SK-N-SH (cell line): ENCODE data around the gene ABCB1. TPM values are rescaled to one million over a fixed set of nuclear protein-coding genes. Genes with fewer than 3 reads are reported as not detected.

Experiments
- CTCF ChIA-PET: fragments of 300-600, 350-600 bp; formaldehyde crosslinking; extraction: SDS; loops from one replicate; lab custom pipeline; 2021; lab: Yijun Ruan, JAX
- POLR2A ChIA-PET: fragments of 350-600 bp; sonication (Branson Sonifier 250); formaldehyde crosslinking; extraction: SDS; loops from one replicate; lab custom pipeline; 2020; ENCODE audit warnings: antibody characterized with exemption, inconsistent platforms; lab: Yijun Ruan, JAX
- DNase-seq: peaks from one replicate; pipeline ENCODE4 v3.0.0; 2012
- H2AFZ ChIP-seq: fragments of 200-600 bp; sonication (generic); 2 replicates; pipeline ENCODE4 v1.8.1; 2016; ENCODE audit warnings: antibody characterized with exemption, mild to moderate bottlenecking, low read depth
- H3F3A ChIP-seq: fragments of 200-600 bp; sonication (generic); replicated peaks from 2 replicates; pipeline ENCODE3; 2016; ENCODE audit warnings: antibody characterized with exemption, mild to moderate bottlenecking; ENCODE audit not compliant: insufficient read depth
- H3K27ac ChIP-seq, 2 experiments: fragments of 200-500 bp in 1 of 2; fragments of 200-600 bp in 1 of 2; sonication (Bioruptor generic) in 1 of 2; sonication (generic), shearing (Covaris generic) in 1 of 2; 2 replicates each; pipeline versions ENCODE4 v1.5.1 to v1.6.1; 2014 to 2016; ENCODE audit warnings: low read depth in 2 of 2, inconsistent platforms in 1 of 2, low read length in 1 of 2, mild to moderate bottlenecking in 1 of 2, mixed read lengths in 1 of 2
- H3K27me3 ChIP-seq: fragments of 200-600 bp; sonication (generic), shearing (Covaris generic); 2 replicates; pipeline ENCODE4 v1.6.1; 2016; ENCODE audit warnings: mixed run types; ENCODE audit not compliant: insufficient read depth
- H3K36me3 ChIP-seq, 2 experiments: fragments of 200-500 bp in 1 of 2; fragments of 200-600 bp in 1 of 2; sonication (Bioruptor generic) in 1 of 2; sonication (generic) in 1 of 2; replicated peaks in 1 of 2; 2 replicates each; pipeline versions ENCODE3 to v1.5.1; 2014 to 2016; ENCODE audit warnings: low read length in 1 of 2, mild to moderate bottlenecking in 1 of 2; ENCODE audit not compliant: insufficient read depth in 2 of 2, control insufficient read depth in 1 of 2
- H3K4me1 ChIP-seq, 2 experiments: fragments of 200-500 bp in 1 of 2; fragments of 200-600 bp in 1 of 2; sonication (Bioruptor generic) in 1 of 2; sonication (generic), shearing (Covaris generic) in 1 of 2; 2 replicates each; pipeline versions ENCODE4 v1.5.1 to v1.6.1; 2014 to 2016; ENCODE audit warnings: low read depth in 1 of 2, low read length in 1 of 2, mixed run types in 1 of 2; ENCODE audit not compliant: insufficient read depth in 2 of 2, control insufficient read depth in 1 of 2
- H3K4me2 ChIP-seq: fragments of 200-600 bp; sonication (generic), shearing (Covaris generic); 2 replicates; pipeline ENCODE4 v1.6.1; 2017; ENCODE audit warnings: mixed run types
- H3K4me3 ChIP-seq, 2 experiments: fragments of 200-500 bp in 1 of 2; fragments of 200-600 bp in 1 of 2; sonication (Bioruptor generic) in 1 of 2; sonication (generic), shearing (Covaris generic) in 1 of 2; 2 replicates each; pipeline versions ENCODE4 v1.5.1 to v1.8.1; 2014 to 2016; ENCODE audit warnings: low read depth in 2 of 2, inconsistent platforms in 1 of 2, low read length in 1 of 2, mild to moderate bottlenecking in 1 of 2, mixed read lengths in 1 of 2, moderate library complexity in 1 of 2
- H3K79me2 ChIP-seq: fragments of 200-600 bp; sonication (generic); 2 replicates; pipeline ENCODE4 v1.8.1; 2017; ENCODE audit warnings: mild to moderate bottlenecking; ENCODE audit not compliant: insufficient read depth
- H3K9ac ChIP-seq: fragments of 200-600 bp; sonication (generic); 2 replicates; pipeline ENCODE4 v1.6.1; 2017; ENCODE audit warnings: mixed run types
- H3K9me2 ChIP-seq: fragments of 200-600 bp; sonication (generic); 2 replicates; pipeline ENCODE4 v1.6.1; 2017; ENCODE audit warnings: mixed run types
- H3K9me3 ChIP-seq: fragments of 200-600 bp; sonication (generic); 2 replicates; pipeline ENCODE4 v1.6.1; 2017; ENCODE audit warnings: mixed run types, mild to moderate bottlenecking, moderate library complexity
- H4K20me1 ChIP-seq: fragments of 200-600 bp; sonication (generic); 2 replicates; pipeline ENCODE4 v1.6.1; 2017; ENCODE audit warnings: mild to moderate bottlenecking, mixed run types; ENCODE audit not compliant: insufficient read depth
- EP300 ChIP-seq, 2 experiments: IDR thresholded peaks; 2 replicates each; pipeline versions ENCODE4 v1.4.0 to v1.6.1; 2012; ENCODE audit warnings: borderline replicate concordance in 1 of 2, low read depth in 1 of 2, low read length in 1 of 2
- EZH2phosphoT487 ChIP-seq: fragments of 200-600 bp; sonication (generic); IDR thresholded peaks from 2 replicates; pipeline ENCODE4 v1.6.1; 2017; ENCODE audit warnings: low read depth, mixed run types, mild to moderate bottlenecking, antibody characterized with exemption, moderate library complexity, borderline replicate concordance
- FOXJ3 ChIP-seq: sonication (generic); formaldehyde crosslinking; IDR thresholded peaks from 2 replicates; pipeline ENCODE4 v1.5.1; 2020; ENCODE audit warnings: mild to moderate bottlenecking, missing genetic modification reagents
- FOXM1 ChIP-seq: IDR thresholded peaks from 2 replicates; pipeline ENCODE4 v1.4.0; 2012; ENCODE audit warnings: low read depth, mild to moderate bottlenecking
- GABPA ChIP-seq: IDR thresholded peaks from 2 replicates; pipeline ENCODE4 v1.4.0; 2012; ENCODE audit warnings: low read depth, mild to moderate bottlenecking
- JUND ChIP-seq: IDR thresholded peaks from 2 replicates; pipeline ENCODE4 v1.4.0; 2012
- MXI1 ChIP-seq: IDR thresholded peaks from 2 replicates; pipeline ENCODE4 v1.6.1; 2012; ENCODE audit warnings: mild to moderate bottlenecking, low read depth, low read length, improper control_type of control experiment
- NFIC ChIP-seq: IDR thresholded peaks from 2 replicates; pipeline ENCODE4 v1.4.0; 2012; ENCODE audit warnings: borderline replicate concordance
- NRF1 ChIP-seq: IDR thresholded peaks from 2 replicates; pipeline ENCODE4 v1.6.1; 2012; ENCODE audit warnings: low read depth, mild to moderate bottlenecking, low read length
- PBX3 ChIP-seq: IDR thresholded peaks from 2 replicates; pipeline ENCODE4; 2012
- RAD21 ChIP-seq: IDR thresholded peaks from 2 replicates; pipeline ENCODE4 v1.6.1; 2012; ENCODE audit warnings: mild to moderate bottlenecking, low read length
- RFX5 ChIP-seq: IDR thresholded peaks from 2 replicates; pipeline ENCODE4 v1.6.1; 2012; ENCODE audit warnings: mild to moderate bottlenecking, improper control_type of control experiment, low read length
- SMC3 ChIP-seq: IDR thresholded peaks from 2 replicates; pipeline ENCODE4 v1.6.1; 2012; ENCODE audit warnings: low read depth, low read length, improper control_type of control experiment
- TCF12 ChIP-seq: IDR thresholded peaks from 2 replicates; pipeline ENCODE4 v1.4.0; 2012
- TEAD4 ChIP-seq: IDR thresholded peaks from 2 replicates; pipeline ENCODE4 v1.4.0; 2012; ENCODE audit warnings: mild to moderate bottlenecking, borderline replicate concordance; ENCODE audit not compliant: insufficient read depth
- YY1 ChIP-seq: IDR thresholded peaks from 2 replicates; pipeline ENCODE4 v1.4.0; 2012; ENCODE audit warnings: low read depth, mild to moderate bottlenecking
- ZBTB33 ChIP-seq: IDR thresholded peaks from 2 replicates; pipeline ENCODE4 v1.4.0; 2012; ENCODE audit warnings: low read depth, borderline replicate concordance
- WGBS: methylation state at CpG from one replicate; pipeline ENCODE4 v1.1.6; 2017; ENCODE audit warnings: low lambda C conversion rate; 5-methylcytosine and 5-hydroxymethylcytosine counted together
- polyA plus RNA-seq, 3 experiments: library from polyadenylated mRNA; depleted of rRNA; stranded (reverse); fragments of >200 nt; gene quantifications; 2 replicates each; pipeline ENCODE4 v1.2.3, GENCODE V29; 2012
- TF ChIP-seq, protein P1 (sequence below): IDR thresholded peaks from 2 replicates; pipeline ENCODE4 v1.4.0; 2012; ENCODE audit warnings: low read depth

ABCB1 gene
- polyA plus RNA-seq, 1 of the 3 experiments (the other 2 are of a cell fraction), result 2.0 TPM

- CTCF ChIA-PET, result interaction anchor here (1.5 to 1.6 kb wide), 2 partner anchors 67 to 78 kb away, joined by 3 read pairs; no protein-coding TSS in a partner anchor
Measured at GRCh38 chr7:87517136-87517815, 83.4 kb downstream of the ABCB1 start.

More at GRCh38 chr7:87517136-87517815, 83.4 kb downstream of the ABCB1 start:
- H2AFZ ChIP-seq, result no peak overlapping the region
- H3K9ac ChIP-seq, result no peak overlapping the region
- no peaks in the 10 kb centered on the region for H4K20me1 ChIP-seq
- H3K36me3 ChIP-seq, result peaks cover 0 to 16% of the 10 kb centered on the region in 2 experiments
- POLR2A ChIA-PET, result interaction anchor here (1.5 kb wide), 1 partner anchor 13 kb away, joined by 3 read pairs; no protein-coding TSS in a partner anchor
- TF ChIP-seq RFX5 (no peak), RAD21 (no peak), PBX3 (no peak), ZBTB33 (no peak), TEAD4 (no peak), EZH2phosphoT487 (no peak), TCF12 (no peak), FOXJ3 (CRISPR knock-in tag) (no peak), GABPA (no peak), JUND (no peak), SMC3 (no peak), NFIC (no peak), FOXM1 (no peak), NRF1 (no peak), EP300 (IDR thresholded peaks at IDR 0.05; ENCODE audit: borderline replicate concordance in 1 of 2, low read depth in 1 of 2, low read length in 1 of 2) (no peak), YY1 (no peak), MXI1 (no peak)
- TF ChIP-seq, protein P1, sequence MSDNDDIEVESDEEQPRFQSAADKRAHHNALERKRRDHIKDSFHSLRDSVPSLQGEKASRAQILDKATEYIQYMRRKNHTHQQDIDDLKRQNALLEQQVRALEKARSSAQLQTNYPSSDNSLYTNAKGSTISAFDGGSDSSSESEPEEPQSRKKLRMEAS, result no peak
- no peak overlapping the region for H3K4me2 ChIP-seq
- no peak overlapping the region for H3K4me3 ChIP-seq
- no peak overlapping the region for H3K27ac ChIP-seq
- no peaks in the 10 kb centered on the region for H3F3A ChIP-seq
- peaks cover 0 to 7% of the 10 kb centered on the region in 2 experiments; a peak in 1 of 4 replicates for H3K4me1 ChIP-seq
- no peaks in the 10 kb centered on the region for H3K9me2 ChIP-seq
- WGBS, result 53% methylated on average over 3 of the region's 3 CpGs
- no peak for DNase-seq
- H3K79me2 ChIP-seq, result no peaks in the 10 kb centered on the region
- H3K9me3 ChIP-seq, result no peaks in the 10 kb centered on the region
- no peaks in the 10 kb centered on the region for H3K27me3 ChIP-seq
